C4-2B (cell line): Measurements from ENCODE around the gene KRTAP5-4.

Experiments used
- H3K27ac ChIP-seq: fragments of 450-650 bp; 2 replicates; pipeline ENCODE4 v1.5.1; 2017
- CTCF ChIP-seq: fragments of 450-650 bp; conservative IDR thresholded peaks from 2 replicates; pipeline ENCODE4 v1.5.1; 2017; ENCODE audit warnings: mild to moderate bottlenecking
- ZFX ChIP-seq: fragments of 450-650 bp; IDR thresholded peaks from 2 replicates; pipeline ENCODE4 v1.6.1; 2017

The KRTAP5-4 gene

GRCh38 chr11:1573077-1573902 lies 48.6 kb downstream of the KRTAP5-4 start:
- no peak for TF ChIP-seq CTCF
- no peak for TF ChIP-seq ZFX
- H3K27ac ChIP-seq, result peak overlapping the region; percentile 72

- TF ChIP-seq ZFX, result no peak
- no peak for TF ChIP-seq CTCF
Observed at GRCh38 chr11:1572197-1573076, 49.5 kb downstream of the KRTAP5-4 start, which contains the start of gene DUSP8. DUSP8 (minus strand) TSS chr11:1572271; CDS start chr11:1565826, 6,445 bp downstream.

GRCh38 chr11:1571760-1572196 lies 50.2 kb downstream of the KRTAP5-4 start:
- H3K27ac ChIP-seq, result peak overlapping the region; percentile 61
- TF ChIP-seq ZFX, result no peak
- no peak for TF ChIP-seq CTCF

More at GRCh38 chr11:1572197-1573076, 49.5 kb downstream of the KRTAP5-4 start, which contains the start of gene DUSP8:
- H3K27ac ChIP-seq, result peak within 1 kb of the TSS; percentile 72
